Suprapubic skin (tissue), 4 donors: ENCODE results near the gene LIPG. TPM values are rescaled to one million over a fixed set of nuclear protein-coding genes. Genes with fewer than 3 reads are reported as not detected.
"Not testable (repeated sequence)": the region's sequence is repeated elsewhere in the genome, so short reads cannot be mapped to it uniquely, and the experiment has no call there.

Experiments
- DNase-seq, 2 donors: peaks; one replicate each; pipeline ENCODE4 v3.0.0-alpha.2; 2019; ENCODE audit warnings: low spot score in 2 of 2
- H3K27ac ChIP-seq: fragments of 200-600 bp; sonication (generic); one replicate; pipeline ENCODE4 v1.5.1; 2019
- H3K27me3 ChIP-seq: fragments of 200-600 bp; sonication (generic); one replicate; pipeline ENCODE4 v1.5.1; 2019
- H3K36me3 ChIP-seq: fragments of 200-600 bp; sonication (generic); one replicate; pipeline ENCODE4 v1.5.1; 2019
- H3K4me1 ChIP-seq: fragments of 200-600 bp; sonication (generic); one replicate; pipeline ENCODE4 v1.5.1; 2019
- H3K4me3 ChIP-seq: fragments of 200-600 bp; sonication (generic); one replicate; pipeline ENCODE4 v1.5.1; 2019; ENCODE audit warnings: mild to moderate bottlenecking
- H3K9me3 ChIP-seq: fragments of 200-600 bp; sonication (generic); one replicate; pipeline ENCODE4 v1.5.1; 2019
- CTCF ChIP-seq, 2 donors: fragments of 200-600 bp in 1 of 2; fragments of 450-650 bp in 1 of 2; sonication (generic) in 1 of 2; IDR thresholded peaks; one replicate each; pipeline ENCODE4 v1.5.1; 2016 to 2019; ENCODE audit warnings: antibody characterized with exemption in 2 of 2, mild to moderate bottlenecking in 1 of 2, moderate library complexity in 1 of 2
- EP300 ChIP-seq: sonication (generic); formaldehyde crosslinking; IDR thresholded peaks from one replicate; pipeline ENCODE4 v1.6.1; 2017; ENCODE audit warnings: antibody characterized with exemption
- POLR2A ChIP-seq, 2 donors: fragments of 450-650 bp; IDR thresholded peaks; one replicate each; pipeline ENCODE4 v1.6.1; 2017; ENCODE audit warnings: antibody characterized with exemption in 2 of 2, mild to moderate bottlenecking in 2 of 2, moderate library complexity in 2 of 2
- POLR2AphosphoS5 ChIP-seq, 3 donors: sonication (generic); formaldehyde crosslinking; IDR thresholded peaks; one replicate each; pipeline ENCODE4 v1.6.1; 2017; ENCODE audit warnings: antibody characterized with exemption in 3 of 3
- WGBS: methylation state at CpG from one replicate; pipeline ENCODE4 v1.1.5; 2018; 5-methylcytosine and 5-hydroxymethylcytosine counted together
- total RNA-seq, 4 donors: library from RNA; depleted of rRNA; stranded (reverse); fragments of >200 nt; gene quantifications; one replicate each; pipeline ENCODE4 v1.1.0, GENCODE V29; 2016

LIPG gene
- total RNA-seq, 4 donors from 2014 or later: 6.9 to 11.8 (median 9.1) TPM

- no peaks in the 10 kb centered on the region for H3K4me1 ChIP-seq
- no peak overlapping the region for H3K4me3 ChIP-seq
- no peaks in the 10 kb centered on the region for H3K9me3 ChIP-seq
- TF ChIP-seq CTCF (IDR thresholded peaks at IDR 0.05) (no peak), POLR2A (IDR thresholded peaks at IDR 0.05) (no peak), EP300 (no peak), POLR2AphosphoS5 (IDR thresholded peaks at IDR 0.05) (no peak)
- DNase-seq: no peak
- 89% methylated on average over 10 of the region's 10 CpGs for WGBS
- no peaks in the 10 kb centered on the region for H3K27me3 ChIP-seq
- no peak overlapping the region for H3K27ac ChIP-seq
- no peaks in the 10 kb centered on the region for H3K36me3 ChIP-seq
These were observed 42.5 kb upstream of the LIPG start for GRCh38 chr18:49519101-49519971.

GRCh38 chr18:49520661-49521145, 41.2 kb upstream of the LIPG start:
- DNase-seq: peak in 1 of 2 donors; percentile 4
- no peaks in the 10 kb centered on the region for H3K9me3 ChIP-seq
- H3K4me3 ChIP-seq: no peak overlapping the region
- H3K36me3 ChIP-seq: no peaks in the 10 kb centered on the region
- TF ChIP-seq POLR2AphosphoS5 (IDR thresholded peaks at IDR 0.05): no peak
- no peak for TF ChIP-seq EP300
- no peak for TF ChIP-seq CTCF (IDR thresholded peaks at IDR 0.05)
- TF ChIP-seq POLR2A (IDR thresholded peaks at IDR 0.05): no peak
- no peaks in the 10 kb centered on the region for H3K27me3 ChIP-seq
- 64% methylated on average over 2 of the region's 2 CpGs for WGBS
- H3K27ac ChIP-seq: no peak overlapping the region
- H3K4me1 ChIP-seq: no peaks in the 10 kb centered on the region

GRCh38 chr18:49521216-49521835, 40.5 kb upstream of the LIPG start:
- no peaks in the 10 kb centered on the region for H3K4me1 ChIP-seq
- H3K9me3 ChIP-seq: no peaks in the 10 kb centered on the region
- DNase-seq: peak in 1 of 2 donors; percentile 4
- TF ChIP-seq POLR2A (IDR thresholded peaks at IDR 0.05): no peak
- no peak for TF ChIP-seq CTCF (IDR thresholded peaks at IDR 0.05)
- TF ChIP-seq POLR2AphosphoS5 (IDR thresholded peaks at IDR 0.05): no peak
- TF ChIP-seq EP300: no peak
- 74% methylated on average over 7 of the region's 7 CpGs for WGBS
- H3K4me3 ChIP-seq: no peak overlapping the region
- no peaks in the 10 kb centered on the region for H3K36me3 ChIP-seq
- H3K27ac ChIP-seq: no peak overlapping the region
- no peaks in the 10 kb centered on the region for H3K27me3 ChIP-seq

GRCh38 chr18:49523580-49524093, 38.2 kb upstream of the LIPG start:
- H3K36me3 ChIP-seq, DNase-seq, H3K9me3 ChIP-seq, H3K27me3 ChIP-seq, H3K27ac ChIP-seq, H3K4me3 ChIP-seq, H3K4me1 ChIP-seq: not testable (repeated sequence)
- 97% methylated on average over 7 of the region's 7 CpGs for WGBS

- no peak overlapping the region for H3K27ac ChIP-seq
- H3K27me3 ChIP-seq: no peaks in the 10 kb centered on the region
- H3K4me3 ChIP-seq: no peak overlapping the region
- H3K4me1 ChIP-seq: no peaks in the 10 kb centered on the region
- TF ChIP-seq POLR2A (IDR thresholded peaks at IDR 0.05): no peak
- no peak for TF ChIP-seq EP300
- no peak for TF ChIP-seq POLR2AphosphoS5 (IDR thresholded peaks at IDR 0.05)
- TF ChIP-seq CTCF (IDR thresholded peaks at IDR 0.05): no peak
- H3K9me3 ChIP-seq: no peaks in the 10 kb centered on the region
- no peaks in the 10 kb centered on the region for H3K36me3 ChIP-seq
- no peak for DNase-seq
- WGBS: 88% methylated on average over 2 of the region's 2 CpGs
These were observed 37.5 kb upstream of the LIPG start for GRCh38 chr18:49524349-49524748.
